ENCODE results near the gene DTNA.

DNA sequence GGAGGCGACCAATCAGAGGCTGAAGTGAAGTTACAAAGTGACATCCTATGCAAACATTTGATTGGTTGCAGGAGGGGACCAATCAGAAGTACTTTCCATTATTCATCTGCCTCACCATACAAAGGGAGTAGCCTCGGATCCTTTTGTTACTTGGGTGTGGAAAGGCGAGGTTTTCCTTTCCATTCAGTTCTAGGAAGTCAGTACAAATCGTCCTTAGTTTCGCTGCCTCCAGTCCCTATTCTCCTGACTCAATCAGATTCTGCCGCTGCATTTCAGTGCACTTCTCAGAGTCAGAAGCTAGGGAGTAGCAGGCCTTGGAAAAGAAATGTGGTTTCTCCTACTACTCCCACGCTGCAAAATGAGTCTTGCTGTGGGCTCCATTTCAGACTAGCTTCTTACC lies 149.4 kb downstream of the DTNA start:
- TF ChIP-seq, protein P1, sequence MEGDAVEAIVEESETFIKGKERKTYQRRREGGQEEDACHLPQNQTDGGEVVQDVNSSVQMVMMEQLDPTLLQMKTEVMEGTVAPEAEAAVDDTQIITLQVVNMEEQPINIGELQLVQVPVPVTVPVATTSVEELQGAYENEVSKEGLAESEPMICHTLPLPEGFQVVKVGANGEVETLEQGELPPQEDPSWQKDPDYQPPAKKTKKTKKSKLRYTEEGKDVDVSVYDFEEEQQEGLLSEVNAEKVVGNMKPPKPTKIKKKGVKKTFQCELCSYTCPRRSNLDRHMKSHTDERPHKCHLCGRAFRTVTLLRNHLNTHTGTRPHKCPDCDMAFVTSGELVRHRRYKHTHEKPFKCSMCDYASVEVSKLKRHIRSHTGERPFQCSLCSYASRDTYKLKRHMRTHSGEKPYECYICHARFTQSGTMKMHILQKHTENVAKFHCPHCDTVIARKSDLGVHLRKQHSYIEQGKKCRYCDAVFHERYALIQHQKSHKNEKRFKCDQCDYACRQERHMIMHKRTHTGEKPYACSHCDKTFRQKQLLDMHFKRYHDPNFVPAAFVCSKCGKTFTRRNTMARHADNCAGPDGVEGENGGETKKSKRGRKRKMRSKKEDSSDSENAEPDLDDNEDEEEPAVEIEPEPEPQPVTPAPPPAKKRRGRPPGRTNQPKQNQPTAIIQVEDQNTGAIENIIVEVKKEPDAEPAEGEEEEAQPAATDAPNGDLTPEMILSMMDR (IDR thresholded peaks at IDR 0.05): no peak
- TF ChIP-seq TCF7L2 (IDR thresholded peaks at IDR 0.05; ENCODE audit: low read depth, low read length): no peak
- no peak for TF ChIP-seq POLR2AphosphoS5 (IDR thresholded peaks at IDR 0.05; ENCODE audit: low read depth, low read length)
- TF ChIP-seq REST (IDR thresholded peaks at IDR 0.05; ENCODE audit: insufficient read depth in 1 of 2, low read depth in 2 of 2, low read length in 1 of 2): no peak

Data from Panc1 (cell line).